GM23338 (cell line): ENCODE data around the gene RAB40C. TPM values are rescaled to one million over a fixed set of nuclear protein-coding genes. Genes with fewer than 3 reads are reported as not detected.
A peak's percentile ranks its signal among the peaks of the same experiment; 100 is the strongest.

Experiments
- ATAC-seq: fragments of 200-7000 bp; cut with Tn5 transposase; 3 replicates; pipeline ENCODE4 v1.9.1; 2020
- DNase-seq: peaks from one replicate; pipeline ENCODE4 v3.0.0-alpha.2; 2015; ENCODE audit warnings: low spot score
- H2AFZ ChIP-seq: fragments of 200-600 bp; sonication (generic); 2 replicates; pipeline ENCODE4 v1.8.0; 2016; ENCODE audit warnings: antibody characterized with exemption, mild to moderate bottlenecking, moderate library complexity
- H3F3A ChIP-seq: fragments of 200-600 bp; sonication (generic); replicated peaks from 2 replicates; pipeline ENCODE4 v1.8.0; 2017; ENCODE audit warnings: antibody characterized with exemption, mixed run types, low read depth
- H3K27ac ChIP-seq: fragments of 200-600 bp; sonication (generic); 2 replicates; pipeline ENCODE4 v1.6.1; 2016; ENCODE audit warnings: low read depth
- H3K27me3 ChIP-seq: fragments of 200-600 bp; sonication (generic); 2 replicates; pipeline ENCODE4 v1.8.0; 2016; ENCODE audit warnings: mild to moderate bottlenecking, mixed run types, moderate library complexity; ENCODE audit not compliant: insufficient read depth
- H3K36me3 ChIP-seq: fragments of 200-600 bp; sonication (generic); 2 replicates; pipeline ENCODE4 v1.8.0; 2016; ENCODE audit warnings: mild to moderate bottlenecking; ENCODE audit not compliant: insufficient read depth
- H3K4me1 ChIP-seq: fragments of 200-600 bp; sonication (generic); 2 replicates; pipeline ENCODE4 v1.8.0; 2016; ENCODE audit warnings: mild to moderate bottlenecking, moderate library complexity; ENCODE audit not compliant: insufficient read depth
- H3K4me2 ChIP-seq: fragments of 200-600 bp; sonication (generic); 2 replicates; pipeline ENCODE4 v1.7.1; 2017; ENCODE audit warnings: mixed run types
- H3K4me3 ChIP-seq: fragments of 200-600 bp; sonication (generic); 2 replicates; pipeline ENCODE4 v1.6.1; 2016; ENCODE audit warnings: mixed run types
- H3K79me2 ChIP-seq: fragments of 200-600 bp; sonication (generic); replicated peaks from 2 replicates; pipeline ENCODE4 v1.8.0; 2017; ENCODE audit warnings: mild to moderate bottlenecking; ENCODE audit not compliant: insufficient read depth
- H3K9me2 ChIP-seq: fragments of 200-600 bp; sonication (generic); 2 replicates; pipeline ENCODE4 v1.8.0; 2017; ENCODE audit not compliant: insufficient read depth
- H4K20me1 ChIP-seq: fragments of 200-600 bp; sonication (generic); replicated peaks from 2 replicates; pipeline ENCODE4 v1.8.0; 2017; ENCODE audit warnings: mild to moderate bottlenecking; ENCODE audit not compliant: insufficient read depth
- H3K27ac Mint-ChIP-seq: 2 replicates; pipeline ENCODE4 v1.8.0; 2020; ENCODE audit warnings: inconsistent platforms, mild to moderate bottlenecking, moderate library complexity, mixed read lengths
- H3K27me3 Mint-ChIP-seq: 3 replicates; pipeline ENCODE4 v1.8.0; 2022; ENCODE audit warnings: low read depth, mild to moderate bottlenecking, moderate library complexity, mixed read lengths, inconsistent platforms; ENCODE audit not compliant: insufficient read depth, poor library complexity
- H3K36me3 Mint-ChIP-seq: 3 replicates; pipeline ENCODE4 v1.8.0; 2021; ENCODE audit warnings: low read depth, mild to moderate bottlenecking, inconsistent platforms, moderate library complexity, mixed read lengths
- H3K4me1 Mint-ChIP-seq: 3 replicates; pipeline ENCODE4 v1.8.0; 2020; ENCODE audit warnings: mild to moderate bottlenecking, inconsistent platforms, mixed read lengths
- H3K4me3 Mint-ChIP-seq: 3 replicates; pipeline ENCODE4 v1.8.0; 2021; ENCODE audit warnings: moderate library complexity, mild to moderate bottlenecking, inconsistent platforms, mixed read lengths
- H3K9me3 Mint-ChIP-seq: 3 replicates; pipeline ENCODE4 v1.8.0; 2020; ENCODE audit warnings: moderate library complexity, mild to moderate bottlenecking, inconsistent platforms, mixed read lengths
- CTCF ChIP-seq, 2 experiments: fragments of 200-600 bp in 1 of 2; sonication (generic) in 1 of 2; conservative IDR thresholded peaks; 2 replicates each; pipeline versions ENCODE4 v1.5.1 to v1.6.1; 2016 to 2017; ENCODE audit warnings: antibody characterized with exemption in 2 of 2, low read depth in 2 of 2, mild to moderate bottlenecking in 2 of 2, moderate library complexity in 1 of 2
- EZH2 ChIP-seq: fragments of 200-600 bp; sonication (generic); IDR thresholded peaks from one replicate; pipeline ENCODE4 v1.8.0; 2017; ENCODE audit warnings: antibody characterized with exemption, mild to moderate bottlenecking, low read depth; ENCODE audit not compliant: unreplicated experiment
- JUNB ChIP-seq: IDR thresholded peaks from one replicate; pipeline ENCODE4 v1.6.1; 2016; ENCODE audit warnings: antibody characterized with exemption; ENCODE audit not compliant: unreplicated experiment
- NANOG ChIP-seq: IDR thresholded peaks from 2 replicates; pipeline ENCODE4 v1.6.1; 2016; ENCODE audit warnings: antibody characterized with exemption, borderline replicate concordance
- POLR2AphosphoS5 ChIP-seq: IDR thresholded peaks from 2 replicates; pipeline ENCODE4 v1.6.1; 2016; ENCODE audit warnings: antibody characterized with exemption, low read depth
- REST ChIP-seq: IDR thresholded peaks from one replicate; pipeline ENCODE4 v1.6.1; 2018; ENCODE audit warnings: antibody characterized with exemption; ENCODE audit not compliant: unreplicated experiment
- ZNF114 ChIP-seq: fragments of 250-450 bp; sonication (Bioruptor Pico); IDR thresholded peaks from 2 replicates; pipeline ENCODE4 v1.5.0; 2020; ENCODE audit warnings: mild to moderate bottlenecking, moderate library complexity
- ZNF331 ChIP-seq: fragments of 250-450 bp; sonication (Bioruptor Pico); IDR thresholded peaks from 2 replicates; pipeline ENCODE4 v1.5.0; 2020; ENCODE audit warnings: low read depth, mild to moderate bottlenecking, moderate library complexity
- ZNF462 ChIP-seq: fragments of 250-450 bp; sonication (Bioruptor Pico); IDR thresholded peaks from 2 replicates; pipeline ENCODE4 v1.5.0; 2020; ENCODE audit warnings: mild to moderate bottlenecking, moderate library complexity
- polyA plus RNA-seq: library from polyadenylated mRNA; unstranded; fragments of >200 nt; fragmentation: Nextera tagmentation; extraction: Ambion mirVana; gene quantifications from 2 replicates; pipeline ENCODE4 v1.2.1, GENCODE V29; 2016
- total RNA-seq: library from RNA; depleted of rRNA; stranded (reverse); fragments of >200 nt; shearing (Covaris generic); gene quantifications from 2 replicates; pipeline ENCODE4 v1.2.3, GENCODE V29; 2014

Gene RAB40C
- total and polyA plus RNA-seq, 2 experiments from 2014 or later = 11.2 to 24.6 TPM

- H3K79me2 ChIP-seq = peaks cover 8% of the 10 kb centered on the region
- peaks cover 10% of the 10 kb centered on the region; the same call in 1 of the 2 replicates for H3F3A ChIP-seq
- H2AFZ ChIP-seq = no peak overlapping the region
- DNase-seq (peak; percentile 64), ATAC-seq (peak; percentile 0; the same call in 1 of the 3 replicates)
- H3K36me3 ChIP-seq = no peaks in the 10 kb centered on the region
- peaks cover 5% of the 10 kb centered on the region; the same call in 1 of the 2 replicates for H3K4me1 ChIP-seq
- Mint-ChIP-seq H3K27ac (no peak overlapping the region), H3K27me3 (peaks cover 23% of the 10 kb centered on the region), H3K36me3 (no peaks in the 10 kb centered on the region), H3K4me1 (peaks cover 7% of the 10 kb centered on the region), H3K9me3 (no peaks in the 10 kb centered on the region; the same call in 2 of the 3 replicates), H3K4me3 (peak overlapping the region; percentile 5; the same call in 1 of the 3 replicates)
- H3K4me2 ChIP-seq = no peak overlapping the region
- H4K20me1 ChIP-seq = peaks cover 12% of the 10 kb centered on the region
- H3K27me3 ChIP-seq = peaks cover 30% of the 10 kb centered on the region
- H3K9me2 ChIP-seq = no peaks in the 10 kb centered on the region
- no peak overlapping the region for H3K27ac ChIP-seq
- no peak overlapping the region for H3K4me3 ChIP-seq
- peak in 1 of 2 experiments; percentile 21; a peak in 2 of 4 replicates for TF ChIP-seq CTCF (conservative IDR thresholded peaks at IDR 0.05; ENCODE audit: low read depth in 2 of 2)
- TF ChIP-seq POLR2AphosphoS5 = no peak
Observed at GRCh38 chr16:585351-585750, 4.5 kb upstream of the RAB40C start.

GRCh38 chr16:586047-586644 is 3.7 kb upstream of the RAB40C start:
- Histone ChIP-seq H3K79me2 (peaks cover 14% of the 10 kb centered on the region), H3K27me3 (peaks cover 30% of the 10 kb centered on the region), H4K20me1 (peaks cover 16% of the 10 kb centered on the region), H3K27ac (no peak overlapping the region), H3F3A (peaks cover 10% of the 10 kb centered on the region; the same call in 1 of the 2 replicates), H3K4me3 (no peak overlapping the region), H3K4me2 (no peak overlapping the region), H3K9me2 (no peaks in the 10 kb centered on the region), H3K4me1 (peaks cover 5% of the 10 kb centered on the region; the same call in 1 of the 2 replicates), H3K36me3 (no peaks in the 10 kb centered on the region), H2AFZ (no peak overlapping the region)
- DNase-seq = no peak
- no peak for ATAC-seq
- Mint-ChIP-seq H3K4me3 (peak overlapping the region; percentile 5; the same call in 1 of the 3 replicates), H3K27ac (no peak overlapping the region), H3K36me3 (peaks cover 3% of the 10 kb centered on the region; the same call in 1 of the 3 replicates), H3K9me3 (no peaks in the 10 kb centered on the region; the same call in 2 of the 3 replicates), H3K4me1 (peaks cover 13% of the 10 kb centered on the region), H3K27me3 (peaks cover 29% of the 10 kb centered on the region)
- TF ChIP-seq ZNF331 (no peak), JUNB (no peak), NANOG (no peak), ZNF462 (CRISPR knock-in tag) (no peak), POLR2AphosphoS5 (no peak), REST (no peak), EZH2 (no peak), ZNF114 (CRISPR knock-in tag) (no peak)
